Psoas muscle (tissue), 8 donors: ENCODE measurements around the gene BOLA3. TPM values are rescaled to one million over a fixed set of nuclear protein-coding genes. Genes with fewer than 3 reads are reported as not detected.

Experiments
- ATAC-seq, 4 donors: fragments of 200-7000 bp; cut with Tn5 transposase; one replicate each; pipeline ENCODE4 v1.9.1; 2020; ENCODE audit warnings: moderate library complexity in 3 of 4, mild to moderate bottlenecking in 2 of 4
- DNase-seq, 2 donors: peaks; one replicate each; pipeline ENCODE4 v3.0.0-alpha.2; 2020
- H3K27ac ChIP-seq: fragments of 200-600 bp; one replicate; pipeline ENCODE4 v1.8.0; 2022
- H3K27me3 ChIP-seq, 3 donors: fragments of 200-600 bp in 1 of 3; one replicate each; pipeline versions ENCODE4 v1.6.1 to v1.8.0; 2013 to 2022; ENCODE audit warnings: low read length in 2 of 3, mild to moderate bottlenecking in 2 of 3, moderate library complexity in 1 of 3; ENCODE audit not compliant: insufficient read depth in 3 of 3
- H3K36me3 ChIP-seq, 2 donors: fragments of 200-600 bp in 1 of 2; one replicate each; pipeline versions ENCODE4 v1.6.1 to v1.8.0; 2013 to 2022; ENCODE audit warnings: low read depth in 1 of 2, mild to moderate bottlenecking in 1 of 2, moderate library complexity in 1 of 2; ENCODE audit not compliant: insufficient read depth in 1 of 2
- H3K4me1 ChIP-seq: fragments of 200-600 bp; one replicate; pipeline ENCODE4 v1.8.0; 2022
- H3K4me3 ChIP-seq: fragments of 200-600 bp; one replicate; pipeline ENCODE4 v1.8.0; 2022; ENCODE audit warnings: mild to moderate bottlenecking
- H3K9me3 ChIP-seq: fragments of 200-600 bp; one replicate; pipeline ENCODE4 v1.8.0; 2022
- WGBS, 3 donors: extraction: QIAGEN DNeasy Blood & Tissue Kit; methylation state at CpG; one replicate each; pipeline versions ENCODE4 v1.1.6 to v1.1.7; 2013; 5-methylcytosine and 5-hydroxymethylcytosine counted together
- intact Hi-C, 2 donors: fragments of 100-400 bp; cut with DNase I; formaldehyde crosslinking; loops; one replicate each; pipeline versions ENCODE4 v1.11.0 to v1.14.2; 2022
- polyA plus RNA-seq, 3 donors: library from polyadenylated mRNA; stranded (reverse); fragments of 200-250 nt; gene quantifications; one replicate each; pipeline ENCODE4 v1.2.3, GENCODE V29; 2013
- total RNA-seq, 4 donors: library from RNA; stranded (reverse); fragmentation: NEBNext Ultra II Directional in 2 of 4; extraction: Animal tissue kit (Norgen Biotek cat#: 25700) in 2 of 4; gene quantifications; one replicate each; pipeline versions ENCODE4 v1.2.1 to v1.2.4, GENCODE V29; 2021 to 2023
- TF ChIP-seq, protein P1 (sequence below): fragments of 200-600 bp; IDR thresholded peaks from one replicate; pipeline ENCODE4 v1.8.0; 2022; ENCODE audit warnings: antibody characterized with exemption
- donor health status: healthy with polysubstance abuse.
- donor health status: DM: no; HTN: no; CAD: no; lungs with moderate emphysema.
- donor health status: Bipolar disorder and iron deficiency.
- donor health status: healthy.
- donor health status: DM: yes; HTN: yes; CAD: no.
- donor health status: DM: no; HTN: no; CAD: no.
- donor health status: DM: no; HTN: no; CAD: no.
- donor health status: DM: yes; HTN: yes; CAD: no.

Gene BOLA3
- total and polyA plus RNA-seq, 7 donors: 47.7 to 117 (median 65.9) TPM

DNA sequence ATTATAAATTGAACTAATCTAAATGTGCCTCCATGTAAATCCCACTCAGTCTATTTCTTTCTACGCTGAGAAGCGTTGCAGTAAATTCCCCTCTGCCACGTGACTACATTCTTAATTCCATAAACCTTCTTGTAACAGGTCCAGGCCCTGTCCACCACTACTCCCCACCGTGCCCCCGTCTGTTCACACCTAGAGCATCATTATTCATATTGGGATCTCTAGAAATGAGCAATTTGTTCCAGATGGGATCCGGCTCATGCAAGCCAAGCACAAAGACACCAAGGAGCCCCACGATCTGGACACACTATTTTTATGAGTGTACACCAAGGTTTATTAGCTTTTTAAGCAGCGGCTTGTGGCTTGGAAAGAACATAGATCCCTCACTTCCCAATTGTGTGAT lies 38.2 kb downstream of the BOLA3 start:
- no peak for ATAC-seq
- intact Hi-C loops: no loop called here
- WGBS, 3 donors: 82 to 86% (median 85%) methylated on average over 8 of the region's 8 CpGs
- TF ChIP-seq, protein P1, sequence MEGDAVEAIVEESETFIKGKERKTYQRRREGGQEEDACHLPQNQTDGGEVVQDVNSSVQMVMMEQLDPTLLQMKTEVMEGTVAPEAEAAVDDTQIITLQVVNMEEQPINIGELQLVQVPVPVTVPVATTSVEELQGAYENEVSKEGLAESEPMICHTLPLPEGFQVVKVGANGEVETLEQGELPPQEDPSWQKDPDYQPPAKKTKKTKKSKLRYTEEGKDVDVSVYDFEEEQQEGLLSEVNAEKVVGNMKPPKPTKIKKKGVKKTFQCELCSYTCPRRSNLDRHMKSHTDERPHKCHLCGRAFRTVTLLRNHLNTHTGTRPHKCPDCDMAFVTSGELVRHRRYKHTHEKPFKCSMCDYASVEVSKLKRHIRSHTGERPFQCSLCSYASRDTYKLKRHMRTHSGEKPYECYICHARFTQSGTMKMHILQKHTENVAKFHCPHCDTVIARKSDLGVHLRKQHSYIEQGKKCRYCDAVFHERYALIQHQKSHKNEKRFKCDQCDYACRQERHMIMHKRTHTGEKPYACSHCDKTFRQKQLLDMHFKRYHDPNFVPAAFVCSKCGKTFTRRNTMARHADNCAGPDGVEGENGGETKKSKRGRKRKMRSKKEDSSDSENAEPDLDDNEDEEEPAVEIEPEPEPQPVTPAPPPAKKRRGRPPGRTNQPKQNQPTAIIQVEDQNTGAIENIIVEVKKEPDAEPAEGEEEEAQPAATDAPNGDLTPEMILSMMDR: no peak
- H3K27ac ChIP-seq: no peak overlapping the region
- no peaks in the 10 kb centered on the region for H3K9me3 ChIP-seq
- H3K36me3 ChIP-seq: no peaks in the 10 kb centered on the region
- DNase-seq: no peak
- H3K4me1 ChIP-seq: no peaks in the 10 kb centered on the region
- no peaks in the 10 kb centered on the region for H3K27me3 ChIP-seq
- no peak overlapping the region for H3K4me3 ChIP-seq

- WGBS, 3 donors: 61 to 71% (median 65%) methylated on average over 12 of the region's 12 CpGs
- no peaks in the 10 kb centered on the region for H3K27me3 ChIP-seq
- H3K9me3 ChIP-seq: no peaks in the 10 kb centered on the region
- TF ChIP-seq, protein P1: no peak
- no peak for DNase-seq
- intact Hi-C loops: no loop called here
- no peaks in the 10 kb centered on the region for H3K4me1 ChIP-seq
- ATAC-seq: no peak
- peaks cover 0 to under 1% of the 10 kb centered on the region in 2 donors for H3K36me3 ChIP-seq
- H3K4me3 ChIP-seq: no peak overlapping the region
- H3K27ac ChIP-seq: no peak overlapping the region
These were observed 40.6 kb downstream of the BOLA3 start for GRCh38 chr2:74107071-74107470.

- ATAC-seq (no peak), DNase-seq (no peak)
- Histone ChIP-seq H3K27ac (no peak overlapping the region), H3K27me3 (no peaks in the 10 kb centered on the region), H3K4me3 (no peak overlapping the region), H3K4me1 (no peaks in the 10 kb centered on the region), H3K36me3 (peaks cover 2 to 17% of the 10 kb centered on the region in 2 donors), H3K9me3 (no peaks in the 10 kb centered on the region)
- intact Hi-C loops: no loop called here
- TF ChIP-seq, protein P1: no peak
- WGBS, 3 donors: 92 to 96% (median 93%) methylated on average over 8 of the region's 8 CpGs
These were observed 42.3 kb downstream of the BOLA3 start for GRCh38 chr2:74105413-74105812.

- no peak for ATAC-seq
- no peaks in the 10 kb centered on the region for H3K27me3 ChIP-seq
- no peaks in the 10 kb centered on the region for H3K4me1 ChIP-seq
- H3K36me3 ChIP-seq: peaks cover 2 to 23% of the 10 kb centered on the region in 2 donors
- intact Hi-C loops: no loop called here
- WGBS, 3 donors: 89 to 92% (median 91%) methylated on average over 7 of the region's 7 CpGs
- H3K9me3 ChIP-seq: no peaks in the 10 kb centered on the region
- H3K4me3 ChIP-seq: no peak overlapping the region
- TF ChIP-seq, protein P1: no peak
- H3K27ac ChIP-seq: no peak overlapping the region
- DNase-seq: no peak
These were observed 42.9 kb downstream of the BOLA3 start for GRCh38 chr2:74104839-74105238.

- Histone ChIP-seq H3K36me3 (peaks cover 2 to 33% of the 10 kb centered on the region in 2 donors), H3K27ac (no peak overlapping the region), H3K9me3 (no peaks in the 10 kb centered on the region), H3K27me3 (no peaks in the 10 kb centered on the region), H3K4me1 (no peaks in the 10 kb centered on the region), H3K4me3 (no peak overlapping the region)
- intact Hi-C loops: no loop called here
- 85 to 89% (median 86%) methylated on average over 6 of the region's 6 CpGs for WGBS, 3 donors
- DNase-seq (no peak), ATAC-seq (no peak)
- TF ChIP-seq, protein P1: no peak
These were observed 43.9 kb downstream of the BOLA3 start for GRCh38 chr2:74103763-74104162.
